Measurements from ENCODE around the gene EPB41.

The EPB41 gene

GRCh38 chr1:28886731-28887418 lies 27.5 kb upstream of the EPB41 start:
- no peak for TF ChIP-seq ZNF274 (IDR thresholded peaks at IDR 0.05; ENCODE audit: low read depth, low read length)
- H3K4me3 ChIP-seq (ENCODE audit: low read length): peak overlapping the region; percentile 92

- no peak for TF ChIP-seq ZNF274 (IDR thresholded peaks at IDR 0.05; ENCODE audit: low read depth, low read length)
- H3K4me3 ChIP-seq (ENCODE audit: low read length): peak overlapping the region; percentile 92
Observed at GRCh38 chr1:28887419-28887834, 26.9 kb upstream of the EPB41 start.

- H3K4me3 ChIP-seq (ENCODE audit: low read length): peak overlapping the region; percentile 92
- TF ChIP-seq ZNF274 (IDR thresholded peaks at IDR 0.05; ENCODE audit: low read depth, low read length): no peak
Observed at GRCh38 chr1:28887835-28888682, 26.3 kb upstream of the EPB41 start.

GRCh38 chr1:28888915-28889314 lies 25.5 kb upstream of the EPB41 start:
- no peak for TF ChIP-seq ZNF274 (IDR thresholded peaks at IDR 0.05; ENCODE audit: low read depth, low read length)
- no peak overlapping the region for H3K4me3 ChIP-seq (ENCODE audit: low read length)

GRCh38 chr1:28889357-28889756 lies 25.0 kb upstream of the EPB41 start:
- no peak overlapping the region for H3K4me3 ChIP-seq (ENCODE audit: low read length)
- TF ChIP-seq ZNF274 (IDR thresholded peaks at IDR 0.05; ENCODE audit: low read depth, low read length): no peak

GRCh38 chr1:28890435-28890834 lies 23.9 kb upstream of the EPB41 start:
- no peak overlapping the region for H3K4me3 ChIP-seq (ENCODE audit: low read length)
- TF ChIP-seq ZNF274 (IDR thresholded peaks at IDR 0.05; ENCODE audit: low read depth, low read length): no peak

- no peak for TF ChIP-seq ZNF274 (IDR thresholded peaks at IDR 0.05; ENCODE audit: low read depth, low read length)
- H3K4me3 ChIP-seq (ENCODE audit: low read length): no peak overlapping the region
Observed at GRCh38 chr1:28890836-28891235, 23.5 kb upstream of the EPB41 start.

- no peak for TF ChIP-seq ZNF274 (IDR thresholded peaks at IDR 0.05; ENCODE audit: low read depth, low read length)
- no peak overlapping the region for H3K4me3 ChIP-seq (ENCODE audit: low read length)
Observed at GRCh38 chr1:28891256-28891655, 23.1 kb upstream of the EPB41 start.

- H3K4me3 ChIP-seq (ENCODE audit: low read length): no peak overlapping the region
- TF ChIP-seq ZNF274 (IDR thresholded peaks at IDR 0.05; ENCODE audit: low read depth, low read length): no peak
Observed at GRCh38 chr1:28893403-28894102, 20.8 kb upstream of the EPB41 start.

- no peak overlapping the region for H3K4me3 ChIP-seq (ENCODE audit: low read length)
- no peak for TF ChIP-seq ZNF274 (IDR thresholded peaks at IDR 0.05; ENCODE audit: low read depth, low read length)
Observed at GRCh38 chr1:28894785-28895184, 19.6 kb upstream of the EPB41 start.

- H3K4me3 ChIP-seq (ENCODE audit: low read length): no peak overlapping the region
- no peak for TF ChIP-seq ZNF274 (IDR thresholded peaks at IDR 0.05; ENCODE audit: low read depth, low read length)
Observed at GRCh38 chr1:28895896-28896608, 18.3 kb upstream of the EPB41 start.

GRCh38 chr1:28896609-28896986 lies 17.8 kb upstream of the EPB41 start:
- no peak for TF ChIP-seq ZNF274 (IDR thresholded peaks at IDR 0.05; ENCODE audit: low read depth, low read length)
- H3K4me3 ChIP-seq (ENCODE audit: low read length): no peak overlapping the region

- H3K4me3 ChIP-seq (ENCODE audit: low read length): no peak overlapping the region
- no peak for TF ChIP-seq ZNF274 (IDR thresholded peaks at IDR 0.05; ENCODE audit: low read depth, low read length)
Observed at GRCh38 chr1:28897789-28898188, 16.6 kb upstream of the EPB41 start.

GRCh38 chr1:28898405-28898881 lies 15.9 kb upstream of the EPB41 start:
- H3K4me3 ChIP-seq (ENCODE audit: low read length): no peak overlapping the region
- TF ChIP-seq ZNF274 (IDR thresholded peaks at IDR 0.05; ENCODE audit: low read depth, low read length): no peak

Data from GM08714 (cell line).